WTC11 (cell line): ENCODE results near the gene IFNL4. TPM values are rescaled to one million over a fixed set of nuclear protein-coding genes. Genes with fewer than 3 reads are reported as not detected.

ENCODE experiments used
- ATAC-seq: fragments of 200-7000 bp; cut with Tn5 transposase; 2 replicates; pipeline ENCODE4 v1.10.0; 2021; ENCODE audit warnings: mild to moderate bottlenecking, moderate library complexity
- CTCF ChIA-PET: fragments of 300-600 bp; sonication (Branson Sonifier 250); formaldehyde crosslinking; loops from one replicate; lab custom pipeline; 2021; ENCODE audit warnings: antibody characterized with exemption; lab: Charles Lee
- POLR2A ChIA-PET: fragments of 350-600 bp; sonication (Branson Sonifier 250); formaldehyde crosslinking; loops from one replicate; lab custom pipeline; 2021; ENCODE audit warnings: antibody characterized with exemption; lab: Charles Lee
- DNase-seq: peaks from one replicate; pipeline ENCODE4 v3.0.0; 2021; ENCODE audit warnings: low spot score
- H3K27ac Mint-ChIP-seq: 2 replicates; pipeline ENCODE4 v1.8.0; 2021; ENCODE audit warnings: mixed read lengths
- H3K27me3 Mint-ChIP-seq: 2 replicates; pipeline ENCODE4 v1.8.0; 2021; ENCODE audit warnings: low read depth, mild to moderate bottlenecking, moderate library complexity, mixed read lengths
- H3K36me3 Mint-ChIP-seq: 2 replicates; pipeline ENCODE4 v1.8.0; 2021; ENCODE audit warnings: mixed read lengths
- H3K4me1 Mint-ChIP-seq: 2 replicates; pipeline ENCODE4 v1.8.0; 2022; ENCODE audit warnings: mixed read lengths
- H3K4me3 Mint-ChIP-seq: 2 replicates; pipeline ENCODE4 v1.8.0; 2021; ENCODE audit warnings: mild to moderate bottlenecking, moderate library complexity, mixed read lengths
- H3K9me3 Mint-ChIP-seq: 2 replicates; pipeline ENCODE4 v1.8.0; 2021; ENCODE audit warnings: mixed read lengths
- ARID4B ChIP-seq: sonication (generic); formaldehyde crosslinking; IDR thresholded peaks from 2 replicates; pipeline ENCODE4 v1.8.0; 2023; ENCODE audit warnings: missing genetic modification reagents, mild to moderate bottlenecking, borderline replicate concordance
- CREM ChIP-seq: sonication (generic); formaldehyde crosslinking; IDR thresholded peaks from 2 replicates; pipeline ENCODE4 v1.8.1; 2022; ENCODE audit warnings: mild to moderate bottlenecking, missing genetic modification reagents, moderate library complexity
- ESRRA ChIP-seq: sonication (generic); formaldehyde crosslinking; IDR thresholded peaks from 2 replicates; pipeline ENCODE4 v1.8.1; 2022; ENCODE audit warnings: mild to moderate bottlenecking, missing genetic modification reagents, borderline replicate concordance
- NFYB ChIP-seq: sonication (generic); formaldehyde crosslinking; conservative IDR thresholded peaks from 2 replicates; pipeline ENCODE4 v1.8.0; 2022; ENCODE audit warnings: low read depth, missing genetic modification reagents
- TP53 ChIP-seq: sonication (generic); formaldehyde crosslinking; IDR thresholded peaks from 2 replicates; pipeline ENCODE4 v1.8.1; 2023; ENCODE audit warnings: mild to moderate bottlenecking, missing genetic modification reagents
- ZNF121 ChIP-seq: sonication (generic); formaldehyde crosslinking; IDR thresholded peaks from 2 replicates; pipeline ENCODE4 v1.8.0; 2023; ENCODE audit warnings: missing genetic modification reagents
- total RNA-seq: library from RNA; stranded (reverse); gene quantifications from 3 replicates; pipeline ENCODE4 v1.2.3, GENCODE V29; 2021
- TF ChIP-seq, protein P1 (sequence below): sonication (generic); formaldehyde crosslinking; IDR thresholded peaks from 2 replicates; pipeline ENCODE4 v1.8.1; 2023; ENCODE audit warnings: mild to moderate bottlenecking, missing genetic modification reagents
- TF ChIP-seq, protein P2 (sequence below): fragments of 250-450 bp; sonication (Bioruptor Pico); IDR thresholded peaks from 2 replicates; pipeline ENCODE4 v1.9.0; 2021; ENCODE audit warnings: mild to moderate bottlenecking
- TF ChIP-seq, protein P3 (sequence below): sonication (generic); formaldehyde crosslinking; IDR thresholded peaks from 2 replicates; pipeline ENCODE4 v1.8.0; 2023; ENCODE audit warnings: missing genetic modification reagents

Gene IFNL4
- total RNA-seq, 1 experiment from 2014 or later: not detected

DNA sequence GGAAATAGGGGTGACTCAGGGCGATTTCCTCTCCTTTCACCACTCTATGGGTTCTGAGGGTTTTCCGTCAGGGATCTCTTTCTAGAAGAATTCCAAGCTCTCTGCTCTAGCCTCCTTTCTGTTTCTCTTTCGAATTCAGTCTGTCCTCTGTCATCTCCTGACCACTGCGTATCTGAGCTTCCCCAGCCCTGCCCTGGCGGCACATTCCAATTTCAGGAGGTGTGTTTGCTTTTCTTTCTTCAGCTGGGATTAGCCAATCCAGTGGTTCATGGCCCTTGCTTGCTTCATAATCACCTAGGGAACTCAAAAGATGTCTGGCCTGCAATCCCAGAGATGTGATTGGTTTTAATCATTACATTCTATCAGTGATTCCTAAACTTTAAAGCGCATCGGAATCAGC is 28.9 kb upstream of the IFNL4 start (continued):
- TF ChIP-seq TP53 (CRISPR knock-in tag) (no peak), CREM (no peak), ARID4B (CRISPR knock-in tag) (no peak)
- TF ChIP-seq, protein P1, sequence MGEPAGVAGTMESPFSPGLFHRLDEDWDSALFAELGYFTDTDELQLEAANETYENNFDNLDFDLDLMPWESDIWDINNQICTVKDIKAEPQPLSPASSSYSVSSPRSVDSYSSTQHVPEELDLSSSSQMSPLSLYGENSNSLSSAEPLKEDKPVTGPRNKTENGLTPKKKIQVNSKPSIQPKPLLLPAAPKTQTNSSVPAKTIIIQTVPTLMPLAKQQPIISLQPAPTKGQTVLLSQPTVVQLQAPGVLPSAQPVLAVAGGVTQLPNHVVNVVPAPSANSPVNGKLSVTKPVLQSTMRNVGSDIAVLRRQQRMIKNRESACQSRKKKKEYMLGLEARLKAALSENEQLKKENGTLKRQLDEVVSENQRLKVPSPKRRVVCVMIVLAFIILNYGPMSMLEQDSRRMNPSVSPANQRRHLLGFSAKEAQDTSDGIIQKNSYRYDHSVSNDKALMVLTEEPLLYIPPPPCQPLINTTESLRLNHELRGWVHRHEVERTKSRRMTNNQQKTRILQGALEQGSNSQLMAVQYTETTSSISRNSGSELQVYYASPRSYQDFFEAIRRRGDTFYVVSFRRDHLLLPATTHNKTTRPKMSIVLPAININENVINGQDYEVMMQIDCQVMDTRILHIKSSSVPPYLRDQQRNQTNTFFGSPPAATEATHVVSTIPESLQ (CRISPR knock-in tag): no peak
- TF ChIP-seq, protein P2, sequence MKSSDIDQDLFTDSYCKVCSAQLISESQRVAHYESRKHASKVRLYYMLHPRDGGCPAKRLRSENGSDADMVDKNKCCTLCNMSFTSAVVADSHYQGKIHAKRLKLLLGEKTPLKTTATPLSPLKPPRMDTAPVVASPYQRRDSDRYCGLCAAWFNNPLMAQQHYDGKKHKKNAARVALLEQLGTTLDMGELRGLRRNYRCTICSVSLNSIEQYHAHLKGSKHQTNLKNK (CRISPR knock-in tag): no peak

DNA sequence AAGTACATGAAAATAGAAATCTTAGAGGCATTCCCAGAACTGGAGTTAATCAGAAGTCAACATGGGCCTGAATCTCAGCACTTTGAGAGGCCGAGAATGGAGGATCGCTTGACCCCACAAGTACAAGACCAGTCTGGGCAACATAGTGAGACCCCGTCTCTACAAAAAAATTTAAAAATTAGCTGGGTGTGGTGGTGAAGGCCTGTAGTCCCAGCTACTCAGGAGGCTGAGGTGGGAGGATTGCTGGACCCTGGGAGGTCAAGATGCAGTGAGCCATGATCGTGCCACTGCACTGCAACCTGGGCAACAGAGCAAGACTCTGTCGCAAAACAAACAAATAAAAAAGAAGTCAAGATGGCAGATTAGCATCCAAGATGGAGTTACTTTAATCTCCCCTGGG is 28.1 kb upstream of the IFNL4 start:
- no peaks in the 10 kb centered on the region for H3K36me3 Mint-ChIP-seq
- H3K4me3 Mint-ChIP-seq: no peak overlapping the region
- no peak for ATAC-seq
- H3K4me1 Mint-ChIP-seq: no peaks in the 10 kb centered on the region
- POLR2A ChIA-PET: no interaction called here
- CTCF ChIA-PET: interaction anchor here (1.2 kb wide), 1 partner anchor 11 kb away, joined by 4 read pairs; no protein-coding TSS in a partner anchor
- H3K27me3 Mint-ChIP-seq: peaks cover 47% of the 10 kb centered on the region
- DNase-seq: no peak
- TF ChIP-seq, protein P3, sequence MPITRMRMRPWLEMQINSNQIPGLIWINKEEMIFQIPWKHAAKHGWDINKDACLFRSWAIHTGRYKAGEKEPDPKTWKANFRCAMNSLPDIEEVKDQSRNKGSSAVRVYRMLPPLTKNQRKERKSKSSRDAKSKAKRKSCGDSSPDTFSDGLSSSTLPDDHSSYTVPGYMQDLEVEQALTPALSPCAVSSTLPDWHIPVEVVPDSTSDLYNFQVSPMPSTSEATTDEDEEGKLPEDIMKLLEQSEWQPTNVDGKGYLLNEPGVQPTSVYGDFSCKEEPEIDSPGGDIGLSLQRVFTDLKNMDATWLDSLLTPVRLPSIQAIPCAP: no peak
- TF ChIP-seq TP53 (CRISPR knock-in tag): no peak
- no peak for TF ChIP-seq NFYB (CRISPR knock-in tag)
- TF ChIP-seq ESRRA (CRISPR knock-in tag): no peak
- 0 out of 2 replicates have a peak, but pooled peaks have one; percentile 25 for TF ChIP-seq ZNF121
- TF ChIP-seq, protein P1 (CRISPR knock-in tag): no peak
- no peak for TF ChIP-seq ARID4B (CRISPR knock-in tag)
- TF ChIP-seq, all 79 proteins: peak for 1
- Mint-ChIP-seq H3K9me3 (peaks cover 1% of the 10 kb centered on the region; the same call in 1 of the 2 replicates), H3K27ac (no peak overlapping the region)
